ENCODE data around the gene SOST. TPM values are rescaled to one million over a fixed set of nuclear protein-coding genes. Genes with fewer than 3 reads are reported as not detected.
A peak's percentile ranks its signal among the peaks of the same experiment; 100 is the strongest.

SOST gene
- total RNA-seq, 1 experiment from 2014 or later, result not detected

- H4K20me1 ChIP-seq (ENCODE audit: control insufficient read depth, insufficient read depth, insufficient read length), result no peaks in the 10 kb centered on the region
- no peak overlapping the region for H3K14ac ChIP-seq (ENCODE audit: insufficient read depth, low read length)
- H3K23ac ChIP-seq (ENCODE audit: insufficient read length, low read depth, low read length), result no peak overlapping the region
- H4K8ac ChIP-seq (replicated peaks; ENCODE audit: insufficient read length, low read depth, low read length), result no peak overlapping the region
- no peaks in the 10 kb centered on the region for H3K23me2 ChIP-seq (ENCODE audit: insufficient read length, low read depth, low read length, poor library complexity, severe bottlenecking)
- Mint-ChIP-seq H3K4me3 (no peak overlapping the region), H3K9me3 (peaks cover 20 to 25% of the 10 kb centered on the region in 2 experiments), H3K36me3 (ENCODE audit: insufficient read depth in 1 of 3, low read depth in 3 of 3) (peaks cover 4 to 29% (median 19%) of the 10 kb centered on the region in 3 experiments; a peak in 5 of 7 replicates), H3K27ac (peak overlapping the region in 1 of 3 experiments; percentile 51; a peak in 1 of 7 replicates), H3K4me1 (peaks cover 26 to 32% of the 10 kb centered on the region in 2 experiments), H3K27me3 (ENCODE audit: low read depth) (no peaks in the 10 kb centered on the region)
- no CpG with 5 or more reads among the region's 2 CpGs for WGBS (ENCODE audit: extremely low coverage, insufficient read length, low lambda C conversion rate)
- no peak overlapping the region for H2BK12ac ChIP-seq (ENCODE audit: insufficient read length, low read depth, low read length)
- no peak for TF ChIP-seq CTCF (conservative IDR thresholded peaks at IDR 0.05)
- H3K4ac ChIP-seq (ENCODE audit: low read depth, low read length), result no peak overlapping the region
- H2BK20ac ChIP-seq (ENCODE audit: low read depth, low read length, poor library complexity, severe bottlenecking), result no peak overlapping the region
- no peaks in the 10 kb centered on the region for H3K27me3 ChIP-seq (ENCODE audit: insufficient read depth, low read length)
- DNase-seq, result no peak
- H3K56ac ChIP-seq (ENCODE audit: insufficient read length, low read depth, low read length), result no peak overlapping the region
- no peaks in the 10 kb centered on the region for H3K79me2 ChIP-seq (ENCODE audit: insufficient read depth, low read length)
- H3K4me1 ChIP-seq (ENCODE audit: insufficient read depth, low read length), result no peaks in the 10 kb centered on the region
- no peak overlapping the region for H3K27ac ChIP-seq (ENCODE audit: insufficient read length, low read depth, low read length)
- H4K5ac ChIP-seq (ENCODE audit: insufficient read length, low read depth, low read length), result no peak overlapping the region
- H3K4me2 ChIP-seq (ENCODE audit: insufficient read depth, insufficient read length, low read length), result no peak overlapping the region
- no peak overlapping the region for H2AFZ ChIP-seq (ENCODE audit: low read length)
- H2BK15ac ChIP-seq (ENCODE audit: low read depth, low read length), result no peak overlapping the region
- no peak overlapping the region for H3K18ac ChIP-seq (ENCODE audit: insufficient read length, low read depth, low read length)
- H3K9me3 ChIP-seq (ENCODE audit: control insufficient read depth, low read depth, low read length), result peaks cover 12% of the 10 kb centered on the region
- no peak overlapping the region for H3K9ac ChIP-seq (ENCODE audit: extremely low read depth, insufficient read length, low read length)
- H2AK5ac ChIP-seq (ENCODE audit: insufficient read length, low read length), result no peak overlapping the region
- H3T11ph ChIP-seq (ENCODE audit: low read length), result no peak overlapping the region
- no peak overlapping the region for H4K91ac ChIP-seq (ENCODE audit: insufficient read length, low read depth, low read length)
- no peak overlapping the region for H2BK5ac ChIP-seq (ENCODE audit: insufficient read length, low read length)
- no peaks in the 10 kb centered on the region for H3K79me1 ChIP-seq (ENCODE audit: insufficient read depth, low read depth, low read length, poor library complexity, severe bottlenecking)
- H2BK120ac ChIP-seq (ENCODE audit: low read depth, low read length, poor library complexity, severe bottlenecking), result no peak overlapping the region
These were observed 25.6 kb downstream of the SOST start for GRCh38 chr17:43732958-43733357.

Data from H9 (cell line).